Activated CD8-positive, alpha-beta memory T cell treated with anti-CD3 and anti-CD28 coated beads, Interleukin-2, amount 50 U/mL, for 24 hours (primary cell): Measurements from ENCODE around the gene CD96.
"Not testable (repeated sequence)": the region's sequence is repeated elsewhere in the genome, so short reads cannot be mapped to it uniquely, and the experiment has no call there.

Experiments used
- DNase-seq: peaks from one replicate; pipeline ENCODE4 v3.0.0-alpha.2; 2020; ENCODE audit errors: extremely low read depth

CD96 gene

DNA sequence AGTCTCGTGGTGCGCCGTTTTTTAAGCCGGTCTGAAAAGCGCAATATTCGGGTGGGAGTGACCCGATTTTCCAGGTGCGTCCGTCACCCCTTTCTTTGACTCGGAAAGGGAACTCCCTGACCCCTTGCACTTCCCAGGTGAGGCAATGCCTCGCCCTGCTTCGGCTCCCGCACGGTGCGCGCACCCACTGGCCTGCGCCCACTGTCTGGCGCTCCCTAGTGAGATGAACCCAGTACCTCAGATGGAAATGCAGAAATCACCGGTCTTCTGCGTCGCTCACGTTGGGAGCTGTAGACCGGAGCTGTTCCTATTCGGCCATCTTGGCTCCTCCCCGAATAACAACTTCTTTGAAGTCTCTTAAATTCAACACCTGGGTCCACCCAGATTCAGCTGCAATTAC lies 19.9 kb downstream of the CD96 start:
- not testable (repeated sequence) for DNase-seq

DNA sequence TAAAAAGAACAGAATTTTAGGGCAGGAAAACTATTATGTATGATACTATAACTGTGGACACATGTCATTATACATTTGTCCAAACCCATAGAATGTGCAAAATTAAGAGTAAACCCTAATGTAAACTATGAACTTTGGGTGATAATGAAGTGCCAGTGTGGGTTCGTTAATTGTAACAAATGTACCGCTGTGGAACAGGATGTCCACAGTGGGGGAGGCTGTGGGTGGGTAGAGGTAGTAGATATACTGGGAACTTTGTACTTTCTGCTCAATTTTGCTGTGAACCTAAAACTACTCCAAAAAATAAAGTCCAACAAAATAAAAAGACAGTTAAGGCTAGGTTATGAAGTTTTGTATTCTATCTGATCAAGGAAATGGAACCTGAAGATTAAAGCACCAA lies 24.8 kb downstream of the CD96 start:
- DNase-seq = no peak

DNA sequence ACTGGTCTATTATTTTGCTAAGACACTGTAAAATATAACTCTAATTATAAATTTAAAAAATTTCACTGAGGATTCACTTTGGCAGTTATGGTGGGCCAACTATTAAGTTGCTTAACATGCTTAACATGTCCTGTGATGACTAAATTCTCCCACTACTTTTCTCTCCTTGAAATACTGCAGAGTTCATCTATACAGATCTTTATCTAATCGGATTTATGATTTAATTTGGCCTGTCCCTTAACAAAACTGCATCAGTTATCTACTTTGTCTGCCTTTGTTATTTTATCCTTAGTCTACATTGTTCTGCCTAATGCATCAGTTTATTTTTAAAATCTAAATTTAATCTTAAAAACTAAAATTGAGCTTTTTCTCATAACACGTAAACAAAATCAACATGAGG lies 26.4 kb downstream of the CD96 start:
- no peak for DNase-seq

DNA sequence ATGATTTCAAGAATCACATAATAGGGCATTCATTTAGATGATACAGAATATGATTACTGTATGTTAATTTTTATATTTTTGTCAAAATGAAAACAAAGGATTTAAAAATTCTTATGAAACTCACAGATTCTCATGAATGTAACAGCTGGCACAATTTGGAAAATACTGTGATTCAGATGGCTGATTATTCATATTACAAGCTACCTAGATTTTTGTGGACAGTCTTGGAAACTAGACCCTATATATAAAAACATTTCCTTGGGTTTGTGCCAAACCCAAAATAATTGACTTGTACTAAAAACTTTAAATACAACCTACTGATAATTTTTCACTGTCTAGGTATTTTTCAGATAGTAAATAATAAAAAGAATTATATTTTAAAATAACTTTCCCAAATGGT lies 26.9 kb downstream of the CD96 start:
- no peak for DNase-seq

DNA sequence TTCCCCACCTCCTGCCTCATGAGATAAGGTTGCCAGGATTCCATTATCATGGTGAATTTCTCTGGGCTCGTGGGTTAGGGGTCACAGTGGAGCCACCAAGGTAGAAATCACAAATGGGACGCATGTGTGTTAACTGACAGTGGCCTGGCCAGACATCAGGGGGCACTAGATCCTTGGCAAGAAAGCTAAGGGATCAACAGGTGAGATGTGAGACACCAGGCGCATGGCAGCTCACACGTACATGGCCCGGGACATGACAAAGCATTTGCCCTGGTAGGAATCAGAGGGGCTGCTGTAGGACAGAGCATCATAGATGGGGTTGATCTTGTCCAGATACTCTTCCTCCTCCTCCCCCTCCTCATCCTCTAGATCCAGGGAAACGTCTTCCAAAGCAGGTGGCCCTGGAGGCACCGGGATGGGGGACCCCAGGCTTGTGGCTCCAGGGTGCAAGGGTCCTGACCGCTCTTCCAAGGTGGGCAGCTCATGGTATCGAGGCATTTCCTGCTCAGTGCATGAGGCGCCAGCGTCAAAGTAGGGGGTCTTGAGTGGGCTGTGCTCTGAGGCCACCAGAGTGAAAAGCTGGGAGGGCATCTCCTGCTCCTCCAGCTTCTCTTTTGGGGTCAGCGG lies 28.5 kb downstream of the CD96 start:
- DNase-seq = no peak

DNA sequence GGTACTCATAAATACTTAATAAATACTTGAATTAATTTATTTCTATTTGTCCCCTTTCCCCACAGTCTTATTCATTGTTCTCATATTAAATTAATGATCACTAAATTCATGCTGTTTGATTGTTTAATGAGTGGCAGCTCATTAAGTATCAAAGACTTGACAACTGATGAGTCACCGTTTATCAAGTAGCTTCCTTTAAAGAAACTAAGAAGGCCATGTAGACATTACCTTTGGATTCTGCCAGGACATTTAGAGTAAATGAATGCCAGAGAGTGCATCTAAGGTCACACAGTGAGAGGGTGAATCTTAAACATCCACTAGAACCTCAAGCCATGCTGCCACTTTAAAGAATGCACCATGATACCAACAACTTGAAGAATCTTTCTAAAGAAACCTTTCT lies 29.3 kb downstream of the CD96 start:
- DNase-seq = no peak

DNA sequence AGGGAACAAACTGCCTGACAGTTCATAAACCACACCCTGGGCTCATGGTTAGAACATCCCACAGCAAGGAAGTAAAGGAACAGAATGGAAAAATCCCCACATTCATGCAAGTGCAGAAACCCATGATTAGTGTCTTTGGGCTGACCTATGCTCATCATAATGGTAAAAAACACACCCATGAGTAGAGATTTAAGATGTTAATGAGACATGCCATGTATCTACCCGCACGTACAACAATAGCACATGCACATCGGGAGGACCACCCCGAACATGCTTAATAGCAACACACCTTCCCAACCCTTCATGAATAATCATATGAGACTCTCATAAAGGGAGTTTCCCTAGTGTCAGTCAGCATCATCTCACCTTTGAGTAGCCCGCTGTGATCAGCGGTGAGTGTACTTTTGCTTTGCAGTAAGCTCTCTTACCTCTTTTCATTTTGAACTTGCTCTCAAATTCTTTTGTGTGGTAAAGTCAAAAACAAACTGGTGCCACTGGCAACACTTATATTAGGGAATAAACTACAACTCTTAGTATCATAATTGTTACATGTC lies 30.0 kb downstream of the CD96 start:
- no peak for DNase-seq

DNA sequence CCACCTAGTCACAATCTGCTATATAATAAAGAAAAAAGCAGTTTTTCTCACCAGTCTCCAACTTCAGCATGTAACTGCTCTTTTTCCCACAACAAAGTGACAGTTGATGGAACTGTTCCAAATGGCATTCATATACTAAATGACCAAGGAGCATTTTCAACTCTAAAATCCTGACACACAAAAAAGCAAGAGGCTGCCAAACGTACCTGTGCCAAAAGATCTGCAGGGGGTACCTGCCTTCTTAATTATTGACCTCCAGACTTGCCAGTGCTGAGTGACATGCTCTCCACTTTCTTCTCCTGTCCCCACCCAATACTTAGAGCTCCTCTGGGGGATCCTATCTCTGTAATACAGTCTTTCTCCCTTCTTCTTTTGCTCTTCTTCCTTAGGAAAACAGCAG lies 35.1 kb downstream of the CD96 start:
- DNase-seq = no peak

DNA sequence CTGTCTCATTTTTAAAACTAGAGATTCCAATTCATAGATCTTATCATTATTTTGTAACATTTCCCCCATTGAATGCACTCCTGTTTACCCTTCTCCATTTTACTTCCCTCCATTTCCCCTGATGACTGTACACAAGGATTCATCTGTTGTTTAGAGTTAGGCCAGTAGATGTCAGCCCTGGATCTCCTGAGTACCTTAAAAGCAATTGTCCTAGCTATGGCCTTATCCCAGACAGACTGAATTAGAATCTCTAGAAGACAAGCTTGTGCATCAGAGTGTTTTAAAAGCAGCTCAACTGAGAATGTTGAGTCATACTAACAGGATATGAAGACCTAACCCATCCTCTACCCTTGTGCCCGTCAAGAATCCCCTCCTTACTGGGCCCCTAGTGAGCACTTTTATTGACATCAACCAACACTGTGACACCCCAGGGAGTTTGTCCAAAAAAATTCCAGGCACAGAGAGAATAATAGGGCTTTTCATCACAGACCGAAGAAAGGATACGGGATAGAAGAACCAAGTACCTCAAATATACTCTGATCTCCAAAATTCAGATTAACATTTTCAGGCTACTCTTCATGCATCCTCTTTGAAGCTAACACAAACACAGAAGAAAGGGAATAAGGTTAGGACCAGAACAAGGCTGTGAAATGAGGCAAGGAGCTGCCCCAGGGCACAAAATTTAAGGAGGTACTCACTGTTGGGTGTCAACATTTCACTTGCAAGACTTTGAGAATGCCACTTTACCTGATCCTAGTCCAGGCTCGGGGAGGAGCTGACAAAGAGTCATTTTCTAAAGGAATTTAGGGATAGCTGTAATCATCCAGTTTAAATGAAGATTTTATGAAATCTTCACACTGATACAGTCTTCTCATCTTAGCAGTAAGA lies 36.0 kb downstream of the CD96 start:
- no peak for DNase-seq

DNA sequence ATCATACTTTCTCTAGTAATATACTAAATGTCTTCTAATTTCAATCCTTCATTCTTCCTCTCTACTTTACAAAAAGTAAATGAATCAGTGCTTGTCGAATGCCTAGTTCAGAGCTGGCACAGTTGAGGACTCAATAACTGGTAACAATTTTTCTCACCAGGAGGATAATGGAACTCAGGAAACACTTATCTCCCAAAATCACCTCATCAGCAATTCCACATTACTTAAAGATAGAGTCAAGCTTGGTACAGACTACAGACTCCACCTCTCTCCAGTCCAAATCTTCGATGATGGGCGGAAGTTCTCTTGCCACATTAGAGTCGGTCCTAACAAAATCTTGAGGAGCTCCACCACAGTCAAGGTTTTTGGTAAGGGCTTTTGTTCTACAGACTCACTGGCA lies 36.9 kb downstream of the CD96 start:
- no peak for DNase-seq

DNA sequence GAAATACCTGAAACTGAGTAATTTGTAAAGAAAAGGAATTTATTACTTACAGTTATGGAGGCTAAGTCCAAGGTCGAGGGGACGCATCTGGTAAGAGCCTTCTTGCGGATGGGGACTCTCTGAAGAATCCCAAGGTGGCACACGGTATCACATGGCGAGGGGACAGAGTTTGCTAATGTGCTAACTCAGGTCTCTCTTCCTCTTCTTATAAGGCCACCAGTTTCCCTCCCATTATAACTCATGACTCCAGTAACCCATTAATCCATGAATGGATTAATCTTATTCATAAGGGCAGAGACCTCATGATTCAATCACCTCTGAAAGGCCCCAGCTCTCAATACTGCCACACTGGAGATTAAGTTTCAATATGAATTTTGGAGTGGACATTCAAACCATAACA lies 37.5 kb downstream of the CD96 start:
- no peak for DNase-seq

DNA sequence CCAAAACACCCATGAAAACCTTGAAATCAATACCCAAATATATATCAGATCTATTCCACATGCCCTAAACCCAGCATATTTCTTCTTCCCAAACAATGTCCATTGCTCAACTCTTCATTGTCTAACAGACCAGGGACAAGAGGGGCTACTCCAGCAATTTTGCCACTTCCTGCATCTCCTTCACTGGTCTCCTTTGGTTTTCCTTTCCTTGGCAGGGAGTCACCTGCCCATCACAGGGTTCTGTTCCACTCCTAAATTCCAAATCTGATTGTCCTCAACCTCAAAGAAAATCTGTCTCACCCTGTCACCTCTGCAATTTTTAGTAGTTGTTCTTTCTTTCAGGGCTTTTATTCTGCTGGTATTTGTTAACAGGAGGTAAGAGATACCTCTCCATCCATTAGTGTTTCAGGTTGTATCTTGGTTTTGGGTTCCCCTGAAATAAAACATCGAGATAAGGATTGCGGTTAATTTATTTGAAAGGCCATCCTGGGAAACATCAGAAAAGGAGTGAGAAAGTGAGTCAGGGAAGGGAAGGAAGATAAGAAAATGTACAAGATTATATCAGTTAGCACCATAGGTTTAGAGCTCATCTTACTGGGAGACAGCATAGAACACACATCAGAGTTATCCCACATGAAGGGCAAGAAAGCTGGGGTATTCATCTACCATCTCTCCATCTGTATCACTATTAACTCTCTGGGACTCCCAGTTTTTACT lies 39.6 kb downstream of the CD96 start:
- DNase-seq = no peak

DNA sequence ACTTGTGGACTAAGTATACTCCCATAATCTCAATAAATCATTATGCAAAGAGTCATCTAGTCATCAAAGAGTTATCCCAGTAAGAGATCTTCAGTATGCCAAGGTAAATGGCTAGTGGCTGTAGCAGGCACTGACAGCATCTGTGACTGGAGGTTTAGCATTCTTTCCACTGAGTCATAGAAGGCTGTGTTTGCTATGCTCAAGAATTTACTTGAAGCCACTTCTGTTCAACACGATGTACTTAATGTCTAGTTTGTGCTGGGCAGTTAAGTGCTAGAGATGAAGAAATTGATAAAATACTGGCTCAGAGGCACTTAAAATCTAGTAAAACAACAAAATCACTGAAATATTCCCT lies 40.1 kb downstream of the CD96 start:
- no peak for DNase-seq

DNA sequence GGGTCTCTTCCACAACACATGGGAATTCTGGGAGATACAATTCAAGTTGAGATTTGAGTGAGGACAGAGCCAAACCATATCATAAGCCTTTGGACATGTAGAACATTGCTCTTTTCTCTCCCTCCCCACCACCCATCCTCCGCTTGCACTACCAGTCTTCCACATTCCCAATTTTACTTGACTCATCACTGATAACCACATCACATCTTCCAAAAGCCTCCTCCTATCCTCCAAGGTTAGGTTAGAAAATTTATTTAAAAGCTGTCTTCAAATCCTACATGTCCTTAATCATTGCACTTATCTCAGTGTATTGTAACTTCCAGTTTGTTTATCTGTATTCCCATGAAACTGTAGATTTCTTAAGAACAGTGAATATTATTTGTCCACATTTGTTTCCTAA lies 42.7 kb downstream of the CD96 start:
- DNase-seq = no peak

DNA sequence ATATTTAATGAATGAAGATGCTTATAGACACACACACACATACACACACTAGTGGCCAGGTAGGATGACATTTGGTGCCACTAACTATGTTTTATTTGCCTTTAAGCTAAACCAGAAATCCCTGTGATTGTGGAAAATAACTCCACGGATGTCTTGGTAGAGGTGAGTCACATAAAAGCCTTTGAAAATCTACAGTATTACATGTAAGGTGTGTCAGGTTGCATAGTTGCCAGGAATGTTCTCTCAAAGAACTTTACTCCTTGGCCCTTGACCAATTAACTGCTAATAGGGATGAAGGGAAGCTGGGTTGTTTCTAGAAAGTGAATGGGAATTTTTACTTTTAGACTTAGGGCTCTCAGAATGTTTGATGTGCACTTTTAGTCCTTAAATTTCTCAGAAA lies 43.2 kb downstream of the CD96 start:
- no peak for DNase-seq

DNA sequence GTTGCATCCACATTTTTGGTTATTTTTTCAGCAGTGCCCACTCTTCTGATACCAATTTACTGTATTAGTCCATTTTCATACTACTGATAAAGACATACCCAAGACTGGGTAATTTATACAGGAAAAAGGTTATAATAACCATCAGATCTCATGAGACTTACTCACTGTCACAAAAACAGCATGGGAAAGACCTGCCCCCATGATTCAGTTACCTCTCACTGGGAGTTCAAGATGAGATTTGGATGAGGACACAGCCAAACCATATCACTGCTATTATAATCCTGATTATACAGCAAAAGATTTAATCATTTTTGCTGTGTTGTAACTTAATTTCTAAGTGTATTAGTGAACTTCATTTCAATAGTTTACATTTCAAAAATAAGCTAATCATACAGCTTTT lies 46.5 kb downstream of the CD96 start:
- no peak for DNase-seq

DNA sequence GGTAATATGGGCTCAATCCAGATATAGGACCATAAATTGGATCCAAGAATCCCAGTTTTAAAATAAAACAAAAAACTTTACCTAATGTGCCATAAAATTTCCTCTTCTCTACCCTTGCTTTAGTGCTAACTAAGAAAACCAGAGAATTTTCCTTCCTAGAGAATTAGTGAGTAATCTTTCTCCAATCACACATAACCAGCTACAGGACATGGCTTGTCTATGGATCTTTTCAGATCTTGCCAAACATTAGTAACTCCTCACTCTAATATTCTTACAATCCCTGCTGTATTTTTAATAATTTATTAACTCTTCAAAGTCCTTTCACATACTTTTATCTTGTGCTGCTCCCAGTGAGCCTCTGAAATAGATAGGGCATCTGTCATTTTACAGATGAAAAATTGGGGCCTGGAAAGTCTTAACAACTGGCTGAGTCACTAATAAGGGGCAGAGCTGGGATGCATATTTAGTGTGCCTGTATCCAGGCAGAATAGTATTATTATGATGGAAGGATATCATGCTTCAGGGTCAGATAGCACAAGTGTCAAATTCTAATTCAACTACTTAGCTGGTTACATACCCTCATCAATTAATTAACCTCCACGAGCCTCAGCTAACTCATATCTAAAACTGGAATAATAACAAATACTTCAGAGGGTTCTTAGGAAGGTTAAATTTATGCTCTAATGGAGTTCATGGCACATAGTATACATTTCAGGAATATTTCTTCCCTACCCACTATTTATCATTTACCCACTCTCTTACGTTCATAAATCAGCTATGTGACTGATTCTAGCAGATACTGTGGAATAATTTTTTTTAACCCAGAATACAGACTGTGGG lies 47.5 kb downstream of the CD96 start:
- DNase-seq = no peak

DNA sequence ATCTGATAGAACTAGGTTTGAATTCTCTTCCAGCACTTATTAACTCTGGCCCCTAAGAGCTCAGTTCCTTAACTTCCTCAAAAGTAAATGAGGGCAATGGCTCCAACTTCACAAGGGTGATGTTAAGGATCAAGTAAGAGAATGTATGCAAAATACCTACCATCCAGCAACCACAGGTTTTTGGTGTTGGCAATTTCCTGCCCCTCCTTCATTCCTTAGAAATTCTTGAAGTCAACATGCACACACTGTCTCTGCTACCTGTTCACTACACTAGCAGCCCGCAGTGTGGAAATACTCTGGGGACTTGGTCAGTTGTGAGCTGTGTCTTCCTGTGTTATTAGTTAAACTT lies 48.1 kb downstream of the CD96 start:
- no peak for DNase-seq

DNA sequence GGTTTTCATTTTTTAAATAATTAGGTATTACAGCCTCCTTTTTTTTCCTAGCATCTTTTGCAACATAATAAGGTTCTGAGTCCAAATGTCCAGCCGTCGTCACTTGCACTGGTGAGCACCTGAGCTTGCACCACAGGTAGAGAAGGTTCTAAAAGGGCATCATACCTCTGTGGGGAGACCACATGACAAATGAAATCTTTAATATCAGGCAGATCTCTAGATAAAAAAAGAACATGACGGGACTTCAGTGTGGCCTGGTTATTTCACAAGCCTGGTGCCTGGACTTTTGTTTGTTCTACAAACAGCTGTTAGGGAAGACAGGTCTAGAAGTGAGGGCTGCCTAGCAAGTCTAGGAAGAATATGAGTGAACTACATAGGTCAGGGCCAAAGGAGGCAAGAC lies 49.6 kb downstream of the CD96 start:
- DNase-seq = no peak

DNA sequence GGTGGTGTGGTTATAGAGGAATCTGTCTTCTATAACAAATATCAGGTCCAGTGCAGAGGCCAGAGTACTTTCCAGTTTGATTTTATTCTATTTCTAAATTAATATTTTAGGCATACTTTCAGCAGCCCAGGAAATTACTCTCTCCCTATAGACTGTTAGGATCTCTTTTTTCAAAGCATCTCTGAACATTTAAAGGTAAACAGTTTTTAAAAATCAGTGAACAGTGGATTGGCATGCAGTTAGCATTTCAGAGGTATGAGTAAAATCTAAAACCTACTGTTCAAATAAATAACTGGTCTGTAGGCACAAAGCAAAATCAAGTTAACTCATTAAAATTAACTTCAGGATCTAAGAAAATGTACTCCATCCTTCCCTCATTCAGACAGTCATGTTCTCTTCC lies 50.1 kb downstream of the CD96 start:
- DNase-seq = no peak

DNA sequence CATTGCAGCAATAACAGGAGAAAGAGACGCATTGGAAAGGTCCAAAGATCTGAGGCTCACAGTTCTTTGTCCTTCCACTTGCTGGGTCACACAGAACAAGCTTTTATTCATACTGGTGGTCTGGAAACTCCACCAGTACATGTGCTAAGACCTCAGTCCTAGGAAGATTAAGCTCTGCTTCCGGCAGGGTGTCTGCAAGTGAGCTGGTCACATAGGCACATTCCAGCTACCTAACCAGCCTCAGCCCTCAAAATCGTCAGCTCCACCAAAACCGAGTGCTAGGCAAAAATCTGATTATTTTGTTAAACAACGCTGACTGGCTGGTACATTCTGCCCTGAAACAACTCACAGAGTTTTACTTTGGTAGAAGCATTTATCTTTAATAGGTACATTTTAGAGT lies 50.9 kb downstream of the CD96 start:
- DNase-seq = no peak

DNA sequence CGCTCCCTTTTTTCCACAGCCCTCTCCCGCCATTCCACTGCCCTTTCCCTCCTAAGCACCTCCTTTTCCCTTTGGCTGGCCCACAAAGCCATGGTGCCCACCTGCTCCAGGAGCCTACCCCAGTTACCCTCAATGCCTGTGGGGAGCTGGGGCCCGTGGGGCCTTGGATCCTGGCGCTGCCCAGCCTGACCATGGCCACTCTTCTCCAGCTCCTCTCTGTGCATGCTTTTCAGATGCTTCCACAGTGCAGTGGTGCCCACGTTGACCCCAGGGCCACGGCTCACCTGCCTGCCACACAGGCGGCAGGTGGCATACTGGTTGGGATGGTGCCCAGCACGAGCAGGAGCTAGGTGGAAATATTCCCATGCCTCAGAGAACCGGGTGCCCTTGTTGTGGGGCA lies 51.7 kb downstream of the CD96 start:
- DNase-seq = no peak
